Subcutaneous adipose tissue (tissue), 4 donors: ENCODE results near the gene SRPRB. TPM values are rescaled to one million over a fixed set of nuclear protein-coding genes. Genes with fewer than 3 reads are reported as not detected.

Experiments used
- CTCF ChIP-seq: fragments of 450-650 bp; IDR thresholded peaks from one replicate; pipeline ENCODE4 v1.5.1; 2016; ENCODE audit warnings: low read depth, mild to moderate bottlenecking, control low read depth, antibody characterized with exemption, moderate library complexity
- total RNA-seq, 4 donors: library from RNA; depleted of rRNA; stranded (reverse); fragments of >200 nt; gene quantifications; one replicate each; pipeline ENCODE4 v1.1.0, GENCODE V29; 2016

The SRPRB gene
- total RNA-seq, 4 donors from 2014 or later, result 13.7 to 26.9 (median 23.8) TPM

- no peak for TF ChIP-seq CTCF
These were observed 719 bp upstream of the SRPRB start for GRCh38 chr3:133804896-133805295.

- no peak for TF ChIP-seq CTCF
These were observed 272 bp upstream of the SRPRB start for GRCh38 chr3:133805384-133805701.

- no peak for TF ChIP-seq CTCF
These were observed 7.3 kb downstream of the SRPRB start for GRCh38 chr3:133812872-133813271.

- no peak for TF ChIP-seq CTCF
These were observed 9.8 kb downstream of the SRPRB start for GRCh38 chr3:133815386-133815785.

- no peak for TF ChIP-seq CTCF
These were observed 14.5 kb downstream of the SRPRB start for GRCh38 chr3:133820129-133820528.

- TF ChIP-seq CTCF, result no peak
These were observed 15.5 kb downstream of the SRPRB start for GRCh38 chr3:133820889-133821675.

- no peak for TF ChIP-seq CTCF
These were observed 16.4 kb downstream of the SRPRB start for GRCh38 chr3:133821767-133822638.
